Common myeloid progenitor, CD34-positive (primary cell): ENCODE results near the gene COL28A1.
"Not testable (repeated sequence)": the region's sequence is repeated elsewhere in the genome, so short reads cannot be mapped to it uniquely, and the experiment has no call there.

Experiments used
- CTCF ChIA-PET: fragments of 350-600 bp; sonication (Branson Sonifier 250); formaldehyde crosslinking; loops from one replicate; lab custom pipeline; 2021; ENCODE audit warnings: antibody characterized with exemption; lab: Charles Lee
- POLR2A ChIA-PET: fragments of 350-600 bp; sonication (Branson Sonifier 250); formaldehyde crosslinking; loops from one replicate; lab custom pipeline; 2021; ENCODE audit warnings: antibody characterized with exemption; lab: Charles Lee
- DNase-seq, 3 donors: peaks; one replicate each; pipeline versions ENCODE4 v3.0.0 to v3.0.0-alpha.2; 2013
- H3K27ac ChIP-seq, 2 experiments: 1 replicate in 1 of 2; 2 replicates in 1 of 2; pipeline ENCODE4 v1.7.0; 2013; ENCODE audit warnings: inconsistent platforms in 2 of 2, low read length in 2 of 2, mild to moderate bottlenecking in 2 of 2, low read depth in 1 of 2, moderate library complexity in 1 of 2; ENCODE audit not compliant: severe bottlenecking in 2 of 2, insufficient read depth in 1 of 2, poor library complexity in 1 of 2
- H3K27me3 ChIP-seq, 5 experiments: replicated peaks in 2 of 5; 1 replicate in 3 of 5; 2 replicates in 2 of 5; pipeline versions ENCODE4 v1.6.1 to v1.7.0; 2013; ENCODE audit warnings: low read length in 4 of 5, mild to moderate bottlenecking in 2 of 5, moderate library complexity in 2 of 5, inconsistent platforms in 1 of 5; ENCODE audit not compliant: insufficient read depth in 5 of 5, control insufficient read depth in 4 of 5
- H3K36me3 ChIP-seq, 4 experiments: 1 replicate in 2 of 4; 2 replicates in 2 of 4; pipeline versions ENCODE4 v1.6.1 to v1.7.0; 2013; ENCODE audit warnings: low read length in 3 of 4, control low read depth in 1 of 4, mild to moderate bottlenecking in 1 of 4; ENCODE audit not compliant: control insufficient read depth in 4 of 4, insufficient read depth in 4 of 4
- H3K4me1 ChIP-seq, 4 experiments: 1 replicate in 3 of 4; 2 replicates in 1 of 4; pipeline versions ENCODE4 v1.6.1 to v1.7.1; 2013; ENCODE audit warnings: low read length in 3 of 4, mild to moderate bottlenecking in 3 of 4, control low read depth in 1 of 4, inconsistent platforms in 1 of 4, moderate library complexity in 1 of 4; ENCODE audit not compliant: control insufficient read depth in 4 of 4, insufficient read depth in 4 of 4; ENCODE audit errors: control extremely low read depth in 1 of 4
- H3K4me3 ChIP-seq, 7 experiments: 1 replicate in 4 of 7; 2 replicates in 3 of 7; pipeline versions ENCODE4 v1.5.1 to v1.7.0; 2013; ENCODE audit warnings: mild to moderate bottlenecking in 7 of 7, low read length in 6 of 7, moderate library complexity in 6 of 7, inconsistent platforms in 2 of 7, low read depth in 2 of 7, control low read depth in 1 of 7; ENCODE audit not compliant: insufficient read depth in 4 of 7, control insufficient read depth in 1 of 7; ENCODE audit errors: extremely low read depth in 1 of 7
- H3K9me3 ChIP-seq, 5 experiments: 1 replicate in 4 of 5; 2 replicates in 1 of 5; pipeline versions ENCODE4 v1.6.1 to v1.7.1; 2013; ENCODE audit warnings: low read length in 4 of 5, mild to moderate bottlenecking in 2 of 5, inconsistent platforms in 1 of 5, low read depth in 1 of 5, moderate library complexity in 1 of 5; ENCODE audit not compliant: control insufficient read depth in 4 of 5, insufficient read depth in 2 of 5; ENCODE audit errors: control extremely low read depth in 1 of 5
- WGBS: methylation state at CpG from one replicate; pipeline ENCODE4 v1.1.5; 2013; ENCODE audit not compliant: insufficient coverage; 5-methylcytosine and 5-hydroxymethylcytosine counted together

COL28A1 gene

DNA sequence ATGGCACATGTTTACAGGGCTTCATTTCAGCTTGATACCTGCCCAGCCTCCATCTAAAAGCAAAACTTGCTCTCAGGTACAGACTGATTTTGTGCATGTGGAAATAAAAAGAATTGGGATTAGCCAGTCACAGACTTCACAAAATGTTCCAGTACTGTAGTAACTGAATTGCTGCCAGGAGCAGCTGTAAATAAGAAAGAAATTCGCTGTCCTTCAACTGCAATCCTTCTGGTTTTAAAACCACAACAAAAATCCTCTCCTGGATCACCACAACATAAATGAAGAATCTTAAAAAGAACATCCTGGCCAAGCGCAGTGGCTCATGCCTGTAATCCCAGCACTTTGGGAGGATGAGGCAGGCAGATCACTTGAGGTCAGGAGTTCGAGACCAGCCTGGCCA, 27.1 kb upstream of the COL28A1 start:
- Histone ChIP-seq H3K4me3 (no peak overlapping the region), H3K4me1 (peaks cover 3 to 8% (median 5%) of the 10 kb centered on the region in 4 experiments), H3K36me3 (peaks cover 0 to 2% (median 0%) of the 10 kb centered on the region in 4 experiments), H3K27me3 (no peaks in the 10 kb centered on the region), H3K27ac (no peak overlapping the region), H3K9me3 (peaks cover 0 to 15% (median 0%) of the 10 kb centered on the region in 5 experiments)
- CTCF ChIA-PET = no interaction called here
- 100% methylated on average over 1 of the region's 3 CpGs for WGBS
- DNase-seq = no peak
- POLR2A ChIA-PET = no interaction called here

DNA sequence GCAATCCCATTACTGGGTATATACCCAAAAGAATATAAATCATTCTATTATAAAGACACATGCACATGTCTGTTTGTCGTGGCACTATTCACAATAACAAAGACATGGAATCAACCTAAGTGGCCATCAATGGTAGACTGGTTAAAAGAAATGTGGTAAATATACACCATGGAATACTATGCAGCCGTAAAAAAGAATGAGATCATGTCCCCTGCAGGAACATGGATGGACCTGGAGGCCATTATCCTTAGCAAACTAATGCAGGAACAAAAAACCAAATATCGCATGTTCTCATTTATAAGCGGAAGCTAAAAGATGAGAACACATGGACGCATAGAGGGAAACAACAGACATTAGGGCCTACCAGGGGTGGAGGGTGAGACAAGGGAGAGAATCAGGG, 25.9 kb upstream of the COL28A1 start:
- H3K27ac ChIP-seq, CTCF ChIA-PET, H3K4me1 ChIP-seq, H3K27me3 ChIP-seq, H3K4me3 ChIP-seq, H3K36me3 ChIP-seq, POLR2A ChIA-PET, DNase-seq: not testable (repeated sequence)
- WGBS = 92% methylated on average over 2 of the region's 5 CpGs
- H3K9me3 ChIP-seq = peaks cover 0 to 17% (median 0%) of the 10 kb centered on the region in 5 experiments

DNA sequence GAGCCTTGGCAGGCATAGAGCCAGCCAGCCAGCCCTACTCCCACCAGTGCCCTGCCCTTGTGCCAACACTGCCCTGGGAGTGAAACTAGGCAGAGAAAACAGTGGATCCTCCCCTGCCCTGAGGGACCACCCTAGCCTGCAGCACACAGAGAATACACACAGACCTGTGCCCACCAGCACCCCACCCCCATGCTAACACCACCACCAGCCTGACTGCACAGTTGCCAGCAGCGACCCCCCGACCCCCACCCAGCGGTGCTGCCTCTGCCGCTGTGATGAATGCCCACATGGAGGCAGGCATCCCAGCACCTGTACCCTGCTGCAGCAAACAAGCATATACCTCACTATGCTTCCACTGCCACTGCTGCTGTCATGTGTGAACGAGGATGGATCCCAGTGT, 21.6 kb upstream of the COL28A1 start:
- no peak for DNase-seq

DNA sequence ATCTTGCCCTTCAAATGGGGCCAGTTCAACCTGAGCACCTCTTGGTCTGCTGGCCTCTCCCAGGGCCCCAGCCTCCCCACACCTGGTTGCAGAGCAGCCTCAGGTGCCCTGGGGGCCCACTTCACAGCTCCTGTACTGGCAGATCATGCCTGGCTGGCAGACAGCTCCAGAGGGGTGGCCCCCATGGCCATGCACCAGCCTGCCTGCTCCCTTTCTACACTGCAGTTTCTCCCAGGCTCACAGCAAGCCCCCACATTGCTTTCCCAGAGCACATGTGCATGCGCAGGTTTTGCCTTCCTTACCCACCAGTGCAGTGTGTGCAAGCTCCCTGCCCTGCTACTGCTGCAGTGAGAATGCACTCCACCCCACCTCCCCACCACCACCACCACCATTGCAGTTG, 21.2 kb upstream of the COL28A1 start:
- peaks cover 0 to 2% (median 0%) of the 10 kb centered on the region in 4 experiments for H3K36me3 ChIP-seq
- ChIA-PET POLR2A (interaction anchor here (0.6 kb wide), 1 partner anchor 382 kb away, joined by 3 read pairs; no protein-coding TSS in a partner anchor), CTCF (no interaction called here)
- no peaks in the 10 kb centered on the region for H3K27me3 ChIP-seq
- WGBS = 89% methylated on average over 1 of the region's 1 CpG
- H3K9me3 ChIP-seq = peaks cover 0 to 17% (median 0%) of the 10 kb centered on the region in 5 experiments
- no peaks in the 10 kb centered on the region for H3K4me1 ChIP-seq
- no peak for DNase-seq
- no peak overlapping the region for H3K27ac ChIP-seq
- no peak overlapping the region for H3K4me3 ChIP-seq

More for the DNA sequence above, 21.6 kb upstream of the COL28A1 start:
- H3K27me3 ChIP-seq = no peaks in the 10 kb centered on the region
- CTCF ChIA-PET = no interaction called here
- H3K27ac ChIP-seq = no peak overlapping the region
- H3K36me3 ChIP-seq = peaks cover 0 to 2% (median 0%) of the 10 kb centered on the region in 4 experiments
- peaks cover 0 to 17% (median 0%) of the 10 kb centered on the region in 5 experiments for H3K9me3 ChIP-seq
- H3K4me3 ChIP-seq = no peak overlapping the region
- no peaks in the 10 kb centered on the region for H3K4me1 ChIP-seq
- 100% methylated on average over 3 of the region's 5 CpGs for WGBS
- POLR2A ChIA-PET = no interaction called here

DNA sequence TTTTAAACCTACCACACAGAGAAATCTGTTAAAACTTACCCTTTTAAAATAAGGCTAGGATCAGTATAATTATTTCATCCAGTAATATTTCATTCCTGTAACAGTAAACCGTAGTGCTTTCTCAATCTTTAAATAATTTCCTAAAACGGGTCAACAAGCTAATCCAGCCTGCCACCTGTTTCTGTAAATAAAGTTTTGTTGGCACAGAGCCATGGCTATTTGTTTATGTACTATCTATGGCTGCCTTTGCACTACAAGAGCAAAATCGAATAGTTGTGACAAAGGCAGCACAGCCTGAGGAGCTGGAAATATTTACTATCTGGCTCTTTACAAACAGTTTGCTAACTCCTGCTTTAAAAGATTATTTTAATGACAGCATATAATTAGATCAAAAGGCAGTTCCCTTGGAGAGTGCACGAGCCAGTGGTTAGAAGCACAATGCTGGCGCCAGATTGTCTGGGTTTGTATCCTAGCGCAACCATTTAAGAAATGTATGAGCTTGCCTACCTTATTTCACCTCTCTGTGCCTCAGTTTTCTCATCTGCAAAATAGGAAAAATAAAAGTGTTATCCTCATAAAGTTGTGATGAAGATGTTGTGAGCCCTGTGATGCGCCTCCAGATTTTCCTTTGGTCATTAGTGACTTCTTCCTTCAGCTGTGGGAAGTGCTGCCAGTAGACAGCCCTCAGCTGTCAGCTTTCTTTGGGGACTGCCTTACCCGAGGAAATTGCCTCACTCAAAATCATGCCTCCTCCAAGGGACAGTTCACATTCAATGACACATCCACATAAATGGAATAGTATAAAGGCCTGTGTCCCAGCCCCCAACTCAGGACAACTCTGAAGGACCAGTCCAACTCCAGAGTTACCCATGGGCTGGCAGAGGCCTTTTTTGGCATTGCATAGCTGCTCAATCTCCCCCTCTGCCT, 19.2 kb upstream of the COL28A1 start:
- ChIA-PET CTCF (interaction anchor here (0.6 kb wide), 1 partner anchor 463 kb away, joined by 3 read pairs; no protein-coding TSS in a partner anchor), POLR2A (no interaction called here)
- Histone ChIP-seq H3K9me3 (peaks cover 0 to 17% (median 0%) of the 10 kb centered on the region in 5 experiments), H3K27ac (no peak overlapping the region), H3K36me3 (peaks cover 0 to 2% (median 0%) of the 10 kb centered on the region in 4 experiments), H3K4me1 (no peaks in the 10 kb centered on the region), H3K4me3 (no peak overlapping the region), H3K27me3 (no peaks in the 10 kb centered on the region)
- WGBS = 94% methylated on average over 4 of the region's 8 CpGs
- peak in 2 of 3 donors; percentile 24 to 51 for DNase-seq

DNA sequence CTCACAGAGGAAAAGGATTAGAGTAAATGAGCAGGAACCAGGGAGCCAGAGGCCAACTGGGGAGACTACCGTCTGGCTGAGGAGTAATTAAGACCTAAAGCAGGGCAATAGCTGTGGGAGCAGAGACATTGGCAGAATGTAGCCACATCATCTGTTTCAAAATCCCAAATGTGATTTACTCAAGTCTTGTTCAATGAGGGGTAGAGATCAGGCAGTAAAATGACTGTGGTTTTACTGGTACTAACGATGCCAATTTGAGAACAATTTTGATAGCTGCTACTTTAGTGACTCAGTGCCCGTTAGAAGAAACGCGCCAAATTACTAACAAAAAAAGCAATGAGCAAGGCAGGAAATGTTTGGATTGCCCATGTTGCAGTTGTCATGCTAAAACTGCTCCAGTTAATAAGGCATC, 18.4 kb upstream of the COL28A1 start:
- Histone ChIP-seq H3K4me1 (no peaks in the 10 kb centered on the region), H3K27me3 (no peaks in the 10 kb centered on the region), H3K9me3 (peaks cover 0 to 10% (median 0%) of the 10 kb centered on the region in 5 experiments), H3K27ac (no peak overlapping the region), H3K4me3 (no peak overlapping the region), H3K36me3 (peaks cover 0 to 2% (median 0%) of the 10 kb centered on the region in 4 experiments)
- DNase-seq = no peak
- CTCF ChIA-PET = no interaction called here
- POLR2A ChIA-PET = no interaction called here
- WGBS = 92% methylated on average over 4 of the region's 5 CpGs

DNA sequence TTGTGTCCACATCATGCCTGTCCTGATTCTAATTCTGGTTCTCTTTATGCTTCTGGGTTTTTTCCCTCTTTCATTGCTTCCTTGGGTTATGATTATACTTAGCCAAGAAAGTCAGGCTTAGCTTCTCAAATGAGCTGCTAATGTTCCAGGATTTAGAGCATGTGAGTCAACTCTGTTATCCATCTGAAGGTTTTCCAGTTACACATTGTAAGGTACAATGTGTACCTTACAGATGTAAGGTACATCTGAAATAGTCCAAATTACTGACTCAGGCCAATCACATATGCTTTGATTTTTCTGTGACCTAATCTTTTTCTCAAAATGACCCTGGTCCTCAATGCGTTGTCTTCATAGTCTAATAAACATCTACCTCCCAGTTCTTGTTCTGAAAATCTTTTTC, 17.7 kb upstream of the COL28A1 start:
- Histone ChIP-seq H3K4me3 (no peak overlapping the region), H3K27me3 (no peaks in the 10 kb centered on the region), H3K36me3 (peaks cover 0 to 2% (median 0%) of the 10 kb centered on the region in 4 experiments), H3K27ac (no peak overlapping the region), H3K4me1 (no peaks in the 10 kb centered on the region), H3K9me3 (peaks cover 0 to 7% (median 0%) of the 10 kb centered on the region in 5 experiments)
- ChIA-PET CTCF (no interaction called here), POLR2A (no interaction called here)
- DNase-seq = no peak
- WGBS = no CpG with 5 or more reads among the region's 1 CpG
